Right lobe of liver (tissue), 6 donors: ENCODE data around the gene SPOCK2. TPM values are rescaled to one million over a fixed set of nuclear protein-coding genes. Genes with fewer than 3 reads are reported as not detected.

Experiments
- ATAC-seq, 4 donors: fragments of 200-7000 bp; cut with Tn5 transposase; one replicate each; pipeline ENCODE4 v1.9.1; 2020; ENCODE audit warnings: mild to moderate bottlenecking in 4 of 4, moderate library complexity in 4 of 4
- DNase-seq, 3 donors: peaks; one replicate each; pipeline ENCODE4 v3.0.0-alpha.2; 2020
- H3K27ac ChIP-seq, 3 donors: fragments of 200-600 bp; one replicate each; pipeline ENCODE4 v1.8.0; 2022
- H3K27me3 ChIP-seq, 2 donors: fragments of 200-600 bp; one replicate each; pipeline ENCODE4 v1.8.0; 2022
- H3K36me3 ChIP-seq, 4 donors: fragments of 200-600 bp; sonication (generic) in 1 of 4; one replicate each; pipeline versions ENCODE4 v1.5.1 to v1.8.0; 2017 to 2022; ENCODE audit warnings: control low read depth in 1 of 4
- H3K4me1 ChIP-seq, 4 donors: fragments of 200-600 bp; sonication (generic) in 1 of 4; one replicate each; pipeline versions ENCODE4 v1.5.1 to v1.8.0; 2017 to 2022; ENCODE audit warnings: control low read depth in 1 of 4
- H3K4me3 ChIP-seq, 3 donors: fragments of 200-600 bp; one replicate each; pipeline ENCODE4 v1.8.0; 2022
- H3K9me3 ChIP-seq, 4 donors: fragments of 200-600 bp; sonication (generic) in 1 of 4; one replicate each; pipeline versions ENCODE4 v1.5.1 to v1.8.0; 2017 to 2022; ENCODE audit warnings: control low read depth in 1 of 4
- CTCF ChIP-seq, 4 donors: fragments of 200-600 bp in 3 of 4; fragments of 450-650 bp in 1 of 4; IDR thresholded peaks; one replicate each; pipeline versions ENCODE4 v1.5.1 to v1.8.0; 2016 to 2022; ENCODE audit warnings: antibody characterized with exemption in 4 of 4, mild to moderate bottlenecking in 2 of 4
- POLR2A ChIP-seq: fragments of 450-650 bp; IDR thresholded peaks from one replicate; pipeline ENCODE4 v1.6.1; 2017; ENCODE audit warnings: antibody characterized with exemption, mild to moderate bottlenecking
- WGBS: methylation state at CpG from one replicate; pipeline ENCODE4 v1.1.6; 2018; ENCODE audit warnings: low coverage, low lambda C conversion rate; ENCODE audit not compliant: insufficient coverage; ENCODE audit errors: missing lambda C conversion rate; 5-methylcytosine and 5-hydroxymethylcytosine counted together
- intact Hi-C, 2 donors: fragments of 100-400 bp; cut with DNase I; formaldehyde crosslinking; loops; one replicate each; pipeline versions ENCODE4 v1.11.2 to v1.14.1; 2022
- total RNA-seq, 6 experiments: library from RNA; depleted of rRNA in 2 of 6; stranded (reverse); fragments of >200 nt in 2 of 6; fragmentation: NEBNext Ultra II Directional in 3 of 6; extraction: Animal tissue kit (Norgen Biotek cat#: 25700) in 3 of 6; gene quantifications; one replicate each; pipeline versions ENCODE4 v1.1.0 to v1.2.4, GENCODE V29; 2016 to 2023
- donor health status: DM: no; HTN: yes; CAD: no.
- donor health status: DM: no; HTN: no; CAD: no.
- donor health status: DM: no; HTN: no; CAD: no.
- donor health status: DM: no; HTN: yes; CAD: no.
- donor health status: DM: no; HTN: yes; CAD: no.

SPOCK2 gene
- total RNA-seq, 6 experiments from 2014 or later, result 0.72 to 3.0 (median 1.2) TPM

- Histone ChIP-seq H3K9me3 (no peaks in the 10 kb centered on the region), H3K27me3 (no peaks in the 10 kb centered on the region), H3K4me3 (no peak overlapping the region), H3K27ac (no peak overlapping the region), H3K36me3 (no peaks in the 10 kb centered on the region), H3K4me1 (no peaks in the 10 kb centered on the region)
- DNase-seq (no peak), ATAC-seq (no peak)
- WGBS, result no CpG with 5 or more reads among the region's 4 CpGs
- intact Hi-C loops, result loop anchor here in 1 of 2 donors (10.0 kb wide), 1 partner anchor 213 kb away; no protein-coding TSS in a partner anchor
- no peak for TF ChIP-seq CTCF (IDR thresholded peaks at IDR 0.05)
- no peak for TF ChIP-seq POLR2A
Measured at GRCh38 chr10:72122221-72122620, 33.9 kb upstream of the SPOCK2 start.

DNA sequence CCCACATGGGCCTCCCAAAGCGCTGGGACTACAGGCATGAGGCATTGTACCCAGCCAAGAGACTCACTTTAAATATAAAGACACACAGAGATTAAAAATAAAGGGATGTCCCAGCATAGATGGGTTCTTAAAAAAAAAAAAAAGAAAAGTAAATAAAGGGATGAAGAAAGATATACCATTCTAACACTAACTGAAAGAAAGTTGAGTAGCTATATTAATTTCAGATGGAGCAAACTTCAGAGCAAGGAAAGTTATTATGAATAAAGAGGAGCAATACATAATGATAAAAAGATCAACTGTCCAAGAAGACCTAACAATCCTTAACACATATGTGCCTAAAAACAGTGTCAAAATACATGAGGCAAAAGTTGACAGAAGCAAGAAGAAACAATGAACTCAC is 33.0 kb upstream of the SPOCK2 start:
- Histone ChIP-seq H3K27ac (no peak overlapping the region), H3K4me1 (no peaks in the 10 kb centered on the region), H3K4me3 (no peak overlapping the region), H3K36me3 (no peaks in the 10 kb centered on the region), H3K9me3 (no peaks in the 10 kb centered on the region), H3K27me3 (no peaks in the 10 kb centered on the region)
- 100% methylated on average over 1 of the region's 1 CpG for WGBS
- intact Hi-C loops, result loop anchor here in 1 of 2 donors (10.0 kb wide), 1 partner anchor 213 kb away; no protein-coding TSS in a partner anchor
- ATAC-seq (no peak), DNase-seq (no peak)
- no peak for TF ChIP-seq CTCF (IDR thresholded peaks at IDR 0.05)
- TF ChIP-seq POLR2A, result no peak

GRCh38 chr10:72116372-72116771 is 28.0 kb upstream of the SPOCK2 start:
- H3K9me3 ChIP-seq, result no peaks in the 10 kb centered on the region
- no peaks in the 10 kb centered on the region for H3K27me3 ChIP-seq
- no peak for TF ChIP-seq CTCF (IDR thresholded peaks at IDR 0.05)
- TF ChIP-seq POLR2A, result no peak
- no peaks in the 10 kb centered on the region for H3K4me1 ChIP-seq
- no peak for DNase-seq
- no peak overlapping the region for H3K27ac ChIP-seq
- WGBS, result 100% methylated on average over 2 of the region's 2 CpGs
- intact Hi-C loops, result no loop called here
- no peaks in the 10 kb centered on the region for H3K36me3 ChIP-seq
- ATAC-seq, result no peak
- H3K4me3 ChIP-seq, result no peak overlapping the region

GRCh38 chr10:72114706-72115450 is 26.5 kb upstream of the SPOCK2 start:
- DNase-seq, result no peak
- intact Hi-C loops, result no loop called here
- H3K27me3 ChIP-seq, result no peaks in the 10 kb centered on the region
- no peak for ATAC-seq
- no peaks in the 10 kb centered on the region for H3K9me3 ChIP-seq
- no peaks in the 10 kb centered on the region for H3K36me3 ChIP-seq
- H3K27ac ChIP-seq, result no peak overlapping the region
- 86% methylated on average over 2 of the region's 2 CpGs for WGBS
- no peak overlapping the region for H3K4me3 ChIP-seq
- no peaks in the 10 kb centered on the region for H3K4me1 ChIP-seq
- TF ChIP-seq POLR2A (no peak), CTCF (IDR thresholded peaks at IDR 0.05) (no peak)
